ENCODE measurements around the gene FARS2. TPM values are rescaled to one million over a fixed set of nuclear protein-coding genes. Genes with fewer than 3 reads are reported as not detected.

FARS2 gene
- polyA plus RNA-seq, 1 donor (not counting 4 experiments of a cell fraction or from before 2014, with no cell fraction given) = 21.3 TPM

DNA sequence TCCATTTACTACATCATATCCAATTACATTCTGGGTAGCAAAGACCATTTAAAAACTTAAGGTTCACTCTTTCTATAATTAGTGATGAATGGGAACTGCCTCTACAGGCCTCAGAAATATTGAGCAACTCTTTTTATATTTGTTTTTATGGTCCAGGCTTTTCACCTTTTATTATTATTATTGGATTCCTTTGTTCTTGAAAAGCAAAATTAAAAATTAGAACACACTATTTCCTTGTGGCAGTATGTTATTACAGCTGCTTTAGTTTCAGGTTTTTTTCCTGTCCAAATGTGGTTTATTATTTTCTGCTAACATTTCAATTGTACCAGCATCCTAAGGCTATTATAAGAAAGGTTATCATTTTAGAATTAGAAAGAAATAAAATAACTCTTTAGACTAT, 150.1 kb downstream of the FARS2 start:
- H2AFZ ChIP-seq (ENCODE audit: control insufficient read depth, low read length) = no peak overlapping the region
- H3K9ac ChIP-seq (ENCODE audit: control insufficient read depth, extremely low read depth, insufficient read depth, low read length) = no peak overlapping the region
- peaks cover 2% of the 10 kb centered on the region for H3K9me1 ChIP-seq (ENCODE audit: control insufficient read depth, extremely low read depth, insufficient read depth, low read length)
- no peaks in the 10 kb centered on the region for H3K27me3 ChIP-seq (ENCODE audit: control insufficient read depth, extremely low read depth, insufficient read depth, low read length)
- dilution Hi-C loops (cut with MboI; ENCODE audit: extremely low pct_ligation_motif_present, low sequenced_read_pairs) = no loop called here
- no peak overlapping the region for H3K27ac ChIP-seq (ENCODE audit: control insufficient read depth, insufficient read depth, low read length)
- H3K4me1 ChIP-seq (ENCODE audit: control insufficient read depth, extremely low read depth, insufficient read depth, low read length) = peaks cover 11% of the 10 kb centered on the region
- H3K36me3 ChIP-seq (ENCODE audit: control insufficient read depth in 2 of 2, extremely low read depth in 1 of 2, insufficient read depth in 2 of 2, low read length in 2 of 2) = no peaks in the 10 kb centered on the region
- H3K79me2 ChIP-seq (ENCODE audit: control insufficient read depth, insufficient read depth, low read length) = no peaks in the 10 kb centered on the region
- FAIRE-seq (no peak), DNase-seq (ENCODE audit: low read depth, low spot score) (no peak)
- H3K4me2 ChIP-seq (ENCODE audit: control insufficient read depth, extremely low read depth, insufficient read depth, low read depth, low read length) = no peak overlapping the region
- no peaks in the 10 kb centered on the region for H4K20me1 ChIP-seq (ENCODE audit: control insufficient read depth, extremely low read depth, insufficient read depth, low read length)
- TF ChIP-seq EZH2 (IDR thresholded peaks at IDR 0.05; ENCODE audit: low read length) = no peak
- TF ChIP-seq CTCF (optimal IDR thresholded peaks at IDR 0.05 in 1 of 3, IDR thresholded peaks at IDR 0.05 in 1 of 3, conservative IDR thresholded peaks at IDR 0.05 in 1 of 3; ENCODE audit: extremely low read depth in 1 of 3, insufficient read depth in 2 of 3, low read length in 3 of 3) = no peak
- no peaks in the 10 kb centered on the region for H3K9me3 ChIP-seq (ENCODE audit: control insufficient read depth, low read depth, low read length)
- H3K4me3 ChIP-seq (ENCODE audit: control insufficient read depth in 2 of 3, extremely low read depth in 1 of 3, insufficient read depth in 2 of 3, low read depth in 1 of 3, low read length in 3 of 3) = no peak overlapping the region

DNA sequence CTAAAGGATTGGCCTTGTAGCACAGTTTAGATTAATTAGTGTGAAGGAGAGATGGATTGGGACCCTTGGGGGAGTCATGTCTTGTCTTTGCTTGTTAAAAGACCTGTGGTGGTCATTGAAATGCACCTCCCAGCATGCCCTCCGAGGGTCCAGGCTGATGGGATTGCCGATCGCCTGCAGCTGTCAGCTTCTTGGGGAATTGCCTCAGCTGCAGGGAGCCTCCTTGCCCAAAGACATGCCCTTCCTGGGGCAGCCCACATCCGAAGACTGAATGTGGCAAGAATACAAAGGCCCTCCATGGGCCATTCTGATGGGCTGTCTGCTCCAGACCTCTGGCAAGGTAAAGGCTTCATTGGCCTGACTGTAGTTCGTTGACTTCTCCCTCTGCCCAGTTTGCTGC, 150.7 kb downstream of the FARS2 start:
- Histone ChIP-seq H3K36me3 (ENCODE audit: control insufficient read depth in 2 of 2, extremely low read depth in 1 of 2, insufficient read depth in 2 of 2, low read length in 2 of 2) (no peaks in the 10 kb centered on the region), H4K20me1 (ENCODE audit: control insufficient read depth, extremely low read depth, insufficient read depth, low read length) (no peaks in the 10 kb centered on the region), H3K4me1 (ENCODE audit: control insufficient read depth, extremely low read depth, insufficient read depth, low read length) (peaks cover 11% of the 10 kb centered on the region), H3K9me3 (ENCODE audit: control insufficient read depth, low read depth, low read length) (no peaks in the 10 kb centered on the region), H3K4me3 (ENCODE audit: control insufficient read depth in 2 of 3, extremely low read depth in 1 of 3, insufficient read depth in 2 of 3, low read depth in 1 of 3, low read length in 3 of 3) (no peak overlapping the region), H2AFZ (ENCODE audit: control insufficient read depth, low read length) (no peak overlapping the region), H3K79me2 (ENCODE audit: control insufficient read depth, insufficient read depth, low read length) (no peaks in the 10 kb centered on the region), H3K4me2 (ENCODE audit: control insufficient read depth, extremely low read depth, insufficient read depth, low read depth, low read length) (no peak overlapping the region), H3K9ac (ENCODE audit: control insufficient read depth, extremely low read depth, insufficient read depth, low read length) (no peak overlapping the region), H3K27me3 (ENCODE audit: control insufficient read depth, extremely low read depth, insufficient read depth, low read length) (no peaks in the 10 kb centered on the region), H3K27ac (ENCODE audit: control insufficient read depth, insufficient read depth, low read length) (no peak overlapping the region), H3K9me1 (ENCODE audit: control insufficient read depth, extremely low read depth, insufficient read depth, low read length) (peaks cover 2% of the 10 kb centered on the region)
- no peak for DNase-seq (ENCODE audit: low read depth, low spot score)
- no peak for TF ChIP-seq EZH2 (IDR thresholded peaks at IDR 0.05; ENCODE audit: low read length)
- TF ChIP-seq CTCF (optimal IDR thresholded peaks at IDR 0.05 in 1 of 3, IDR thresholded peaks at IDR 0.05 in 1 of 3, conservative IDR thresholded peaks at IDR 0.05 in 1 of 3; ENCODE audit: extremely low read depth in 1 of 3, insufficient read depth in 2 of 3, low read length in 3 of 3) = no peak
- dilution Hi-C loops (cut with MboI; ENCODE audit: extremely low pct_ligation_motif_present, low sequenced_read_pairs) = no loop called here
- FAIRE-seq = no peak
